MM.1S (cell line): ENCODE measurements around the gene SNX27.

Source experiments
- DNase-seq: peaks from one replicate; pipeline ENCODE4 v3.0.0-alpha.2; 2015
- H2AFZ ChIP-seq: fragments of 300-600 bp; sonication (generic); 2 replicates; pipeline ENCODE4 v1.6.0; 2016; ENCODE audit warnings: antibody characterized with exemption, low read length
- H3F3A ChIP-seq: fragments of 300-600 bp; sonication (generic); 2 replicates; pipeline ENCODE4 v1.6.1; 2016; ENCODE audit warnings: mild to moderate bottlenecking, antibody characterized with exemption, low read length, moderate library complexity, mixed read lengths; ENCODE audit not compliant: insufficient read depth
- H3K27ac ChIP-seq: fragments of 300-600 bp; sonication (generic); 2 replicates; pipeline ENCODE4 v1.5.1; 2016; ENCODE audit warnings: mild to moderate bottlenecking, low read length
- H3K27me3 ChIP-seq: fragments of 300-600 bp; sonication (generic); replicated peaks from 2 replicates; pipeline ENCODE4 v1.6.0; 2016; ENCODE audit warnings: low read length; ENCODE audit not compliant: insufficient read depth
- H3K36me3 ChIP-seq: fragments of 300-600 bp; sonication (generic); replicated peaks from 2 replicates; pipeline ENCODE4 v1.6.1; 2016; ENCODE audit warnings: mild to moderate bottlenecking, low read length, mixed read lengths; ENCODE audit not compliant: insufficient read depth
- H3K4me1 ChIP-seq: fragments of 300-600 bp; sonication (generic); 2 replicates; pipeline ENCODE4 v1.6.1; 2016; ENCODE audit warnings: low read length, mixed read lengths
- H3K4me2 ChIP-seq: fragments of 300-600 bp; sonication (generic); 2 replicates; pipeline ENCODE4 v1.6.0; 2016; ENCODE audit warnings: low read depth, low read length
- H3K4me3 ChIP-seq: fragments of 300-600 bp; sonication (generic); 2 replicates; pipeline ENCODE4 v1.5.1; 2016; ENCODE audit warnings: low read length, mixed read lengths
- H3K79me2 ChIP-seq: fragments of 300-600 bp; sonication (generic); 2 replicates; pipeline ENCODE4 v1.6.1; 2016; ENCODE audit warnings: mixed run types, low read length, mixed read lengths
- H3K9ac ChIP-seq: fragments of 300-600 bp; sonication (generic); 2 replicates; pipeline ENCODE4 v1.6.1; 2016; ENCODE audit warnings: low read length, mixed read lengths
- H3K9me2 ChIP-seq: fragments of 300-600 bp; sonication (generic); replicated peaks from 2 replicates; pipeline ENCODE4 v1.6.1; 2016; ENCODE audit warnings: mild to moderate bottlenecking, low read length, mixed read lengths; ENCODE audit not compliant: insufficient read depth
- H3K9me3 ChIP-seq: fragments of 300-600 bp; sonication (generic); replicated peaks from 2 replicates; pipeline ENCODE4 v1.6.1; 2016; ENCODE audit warnings: mild to moderate bottlenecking, low read length, mixed read lengths; ENCODE audit not compliant: insufficient read depth
- H4K20me1 ChIP-seq: fragments of 300-600 bp; sonication (generic); 2 replicates; pipeline ENCODE4 v1.6.1; 2016; ENCODE audit warnings: mild to moderate bottlenecking, low read length, moderate library complexity, mixed read lengths; ENCODE audit not compliant: insufficient read depth
- CTCF ChIP-seq: fragments of 300-600 bp; sonication (generic); IDR thresholded peaks from 2 replicates; pipeline ENCODE4 v1.5.1; 2016; ENCODE audit warnings: antibody characterized with exemption, low read length, mixed read lengths
- EZH2 ChIP-seq: fragments of 300-600 bp; sonication (generic); optimal IDR thresholded peaks from 2 replicates; pipeline ENCODE3; 2017; ENCODE audit warnings: low read depth, mild to moderate bottlenecking, antibody characterized with exemption, low read length, mixed read lengths
- EZH2phosphoT487 ChIP-seq: fragments of 300-600 bp; sonication (generic); IDR thresholded peaks from 2 replicates; pipeline ENCODE4 v1.6.1; 2018; ENCODE audit warnings: antibody characterized with exemption, low read length

Gene SNX27

GRCh38 chr1:151611288-151611790, 511 bp upstream of the SNX27 start:
- Histone ChIP-seq H3K36me3 (no peaks in the 10 kb centered on the region), H3F3A (no peaks in the 10 kb centered on the region), H3K9me2 (no peaks in the 10 kb centered on the region), H3K27me3 (no peaks in the 10 kb centered on the region), H3K79me2 (peaks cover 30% of the 10 kb centered on the region), H3K27ac (no peak overlapping the region), H3K4me2 (peak overlapping the region; percentile 27; the same call in 1 of the 2 replicates), H3K4me3 (0 out of 2 replicates have a peak overlapping the region, but pooled peaks have one; percentile 93), H3K9me3 (no peaks in the 10 kb centered on the region), H3K4me1 (peaks cover 10% of the 10 kb centered on the region), H3K9ac (no peak overlapping the region), H4K20me1 (no peaks in the 10 kb centered on the region), H2AFZ (peak overlapping the region; percentile 71)
- DNase-seq = no peak
- no peak for TF ChIP-seq EZH2
- no peak for TF ChIP-seq CTCF
- no peak for TF ChIP-seq EZH2phosphoT487

DNA sequence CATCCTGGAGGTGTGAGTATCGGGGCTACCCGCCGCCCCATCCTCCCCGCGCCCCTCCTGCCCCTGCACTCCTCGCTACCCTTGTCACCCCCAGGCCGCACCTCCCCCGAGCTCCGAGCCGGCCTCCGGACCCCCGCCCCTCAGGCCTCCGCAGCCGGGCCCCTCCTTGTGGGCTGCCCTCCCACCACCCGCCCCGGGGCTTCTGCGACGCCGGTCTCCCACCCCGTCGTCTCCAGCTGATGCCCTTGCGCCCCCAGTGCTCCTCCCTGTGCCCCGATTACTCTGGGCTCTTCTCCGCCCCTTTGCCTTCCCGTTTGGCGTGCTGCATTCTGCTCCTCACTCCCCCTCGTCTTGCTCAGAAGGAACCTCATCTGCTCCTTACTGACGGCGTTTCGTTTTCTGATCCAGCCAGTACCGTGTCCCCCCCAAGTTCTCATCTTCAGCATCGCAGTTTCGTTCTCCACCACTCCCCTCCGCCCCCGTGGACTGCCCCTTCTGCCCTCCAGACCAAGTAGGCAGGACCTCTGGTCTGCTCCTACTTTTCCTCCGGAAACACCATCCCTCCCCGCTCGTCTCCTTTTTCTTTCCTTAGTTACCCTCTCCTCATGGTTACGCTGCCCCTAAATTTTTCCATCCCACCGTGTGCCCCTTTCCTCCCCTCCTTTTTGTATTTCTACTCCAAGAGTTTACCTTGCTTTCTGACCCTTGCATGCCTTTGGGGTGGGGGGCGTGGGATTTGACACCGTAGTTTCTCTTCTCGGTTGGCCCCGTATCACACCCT, 841 bp downstream of the SNX27 start:
- peak overlapping the region; percentile 96 for H2AFZ ChIP-seq
- H3K4me3 ChIP-seq = peak overlapping the region; percentile 93
- peak overlapping the region; percentile 65 for H3K9ac ChIP-seq
- no peaks in the 10 kb centered on the region for H3F3A ChIP-seq
- no peak for TF ChIP-seq EZH2phosphoT487
- TF ChIP-seq CTCF = no peak
- TF ChIP-seq EZH2 = no peak
- H3K27ac ChIP-seq = no peak overlapping the region
- H3K79me2 ChIP-seq = peaks cover 30% of the 10 kb centered on the region
- H3K36me3 ChIP-seq = no peaks in the 10 kb centered on the region
- H3K4me2 ChIP-seq = peak overlapping the region; percentile 68
- no peak for DNase-seq
- no peaks in the 10 kb centered on the region for H3K9me2 ChIP-seq
- H3K27me3 ChIP-seq = no peaks in the 10 kb centered on the region
- no peaks in the 10 kb centered on the region for H4K20me1 ChIP-seq
- no peaks in the 10 kb centered on the region for H3K9me3 ChIP-seq
- H3K4me1 ChIP-seq = peaks cover 10% of the 10 kb centered on the region

DNA sequence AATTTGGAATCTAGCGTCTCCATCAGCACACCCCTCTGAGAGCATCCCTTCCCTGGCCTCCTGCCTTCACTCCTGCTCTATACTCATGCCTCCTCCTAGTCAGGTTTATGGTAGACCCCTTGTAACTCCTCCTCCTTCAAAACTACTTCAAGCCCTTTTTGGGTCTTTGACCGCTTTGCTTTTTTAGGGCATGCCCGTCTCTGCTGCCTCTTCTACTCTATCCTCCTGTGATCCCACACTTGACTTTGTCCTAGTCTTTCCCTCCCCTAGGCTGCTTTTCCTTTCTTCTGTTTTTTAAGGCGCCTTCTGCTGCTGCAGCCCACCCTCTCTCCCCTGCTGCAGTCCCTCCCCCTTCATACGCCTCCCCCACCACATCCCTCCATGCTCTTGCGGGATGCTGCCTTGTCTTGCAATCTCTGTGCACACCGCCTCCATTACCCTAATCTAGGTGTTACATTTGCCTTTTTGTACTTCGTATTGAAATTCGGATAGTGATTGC, 1.5 kb downstream of the SNX27 start:
- Histone ChIP-seq H3F3A (no peaks in the 10 kb centered on the region), H3K79me2 (peaks cover 30% of the 10 kb centered on the region), H4K20me1 (no peaks in the 10 kb centered on the region), H3K4me3 (peak overlapping the region; percentile 93), H3K9me2 (no peaks in the 10 kb centered on the region), H3K36me3 (no peaks in the 10 kb centered on the region), H2AFZ (no peak overlapping the region), H3K9ac (no peak overlapping the region), H3K27me3 (no peaks in the 10 kb centered on the region), H3K9me3 (no peaks in the 10 kb centered on the region), H3K4me1 (peaks cover 10% of the 10 kb centered on the region), H3K27ac (no peak overlapping the region), H3K4me2 (peak overlapping the region; percentile 68)
- DNase-seq = no peak
- TF ChIP-seq EZH2phosphoT487 (no peak), CTCF (no peak), EZH2 (no peak)
